KG1 (cell line): ENCODE results near the gene PPP1R13B.
A peak's percentile ranks its signal among the peaks of the same experiment; 100 is the strongest.
"Not testable (repeated sequence)": the region's sequence is repeated elsewhere in the genome, so short reads cannot be mapped to it uniquely, and the experiment has no call there.

Source experiments
- DNase-seq: peaks from one replicate; lab custom pipeline; 2025; lab: John Stamatoyannopoulos, UW

Gene PPP1R13B, protein sequence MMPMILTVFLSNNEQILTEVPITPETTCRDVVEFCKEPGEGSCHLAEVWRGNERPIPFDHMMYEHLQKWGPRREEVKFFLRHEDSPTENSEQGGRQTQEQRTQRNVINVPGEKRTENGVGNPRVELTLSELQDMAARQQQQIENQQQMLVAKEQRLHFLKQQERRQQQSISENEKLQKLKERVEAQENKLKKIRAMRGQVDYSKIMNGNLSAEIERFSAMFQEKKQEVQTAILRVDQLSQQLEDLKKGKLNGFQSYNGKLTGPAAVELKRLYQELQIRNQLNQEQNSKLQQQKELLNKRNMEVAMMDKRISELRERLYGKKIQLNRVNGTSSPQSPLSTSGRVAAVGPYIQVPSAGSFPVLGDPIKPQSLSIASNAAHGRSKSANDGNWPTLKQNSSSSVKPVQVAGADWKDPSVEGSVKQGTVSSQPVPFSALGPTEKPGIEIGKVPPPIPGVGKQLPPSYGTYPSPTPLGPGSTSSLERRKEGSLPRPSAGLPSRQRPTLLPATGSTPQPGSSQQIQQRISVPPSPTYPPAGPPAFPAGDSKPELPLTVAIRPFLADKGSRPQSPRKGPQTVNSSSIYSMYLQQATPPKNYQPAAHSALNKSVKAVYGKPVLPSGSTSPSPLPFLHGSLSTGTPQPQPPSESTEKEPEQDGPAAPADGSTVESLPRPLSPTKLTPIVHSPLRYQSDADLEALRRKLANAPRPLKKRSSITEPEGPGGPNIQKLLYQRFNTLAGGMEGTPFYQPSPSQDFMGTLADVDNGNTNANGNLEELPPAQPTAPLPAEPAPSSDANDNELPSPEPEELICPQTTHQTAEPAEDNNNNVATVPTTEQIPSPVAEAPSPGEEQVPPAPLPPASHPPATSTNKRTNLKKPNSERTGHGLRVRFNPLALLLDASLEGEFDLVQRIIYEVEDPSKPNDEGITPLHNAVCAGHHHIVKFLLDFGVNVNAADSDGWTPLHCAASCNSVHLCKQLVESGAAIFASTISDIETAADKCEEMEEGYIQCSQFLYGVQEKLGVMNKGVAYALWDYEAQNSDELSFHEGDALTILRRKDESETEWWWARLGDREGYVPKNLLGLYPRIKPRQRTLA

DNA sequence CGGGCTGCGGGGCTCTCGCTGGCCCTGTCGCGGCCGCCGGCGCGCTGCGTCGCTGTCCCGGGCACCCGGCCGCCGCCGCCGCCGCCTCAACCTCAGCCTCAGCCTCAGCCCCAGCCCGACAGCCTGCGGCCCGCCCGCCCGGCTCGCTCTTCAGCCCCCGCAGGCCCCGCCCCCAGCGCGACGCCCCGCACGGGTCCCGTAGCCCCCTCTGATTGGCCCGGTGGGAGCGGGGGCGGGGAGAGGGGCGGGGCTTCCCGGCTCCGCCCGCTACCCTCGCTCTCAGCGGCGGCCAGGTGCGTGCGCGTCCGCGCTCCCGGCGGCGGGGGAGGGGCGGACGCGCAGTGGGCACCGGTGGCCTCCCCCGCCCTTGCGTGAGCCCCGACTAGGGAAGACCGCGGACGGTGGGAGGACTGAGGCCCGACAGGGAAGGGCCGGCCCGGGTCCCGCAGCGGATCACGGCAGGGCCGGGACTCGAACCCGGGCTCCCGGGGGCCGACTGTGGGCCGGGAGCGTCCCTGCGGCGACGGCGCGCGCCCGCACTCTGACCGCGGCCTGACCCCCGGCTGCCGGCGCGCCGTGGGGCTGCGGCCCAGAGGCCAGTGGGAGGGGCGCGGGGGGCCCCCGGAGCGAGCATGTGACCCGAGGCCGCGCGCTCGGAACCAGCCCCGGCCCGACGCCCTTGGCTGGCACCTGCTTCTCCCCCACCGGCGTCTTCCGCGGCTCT, at the start of gene PPP1R13B:
TSS of gene PPP1R13B (minus strand) at position 125 of the 724 bp plus-strand sequence. CDS start 268 bp downstream, outside the sequence.
- peak; percentile 72 for DNase-seq

DNA sequence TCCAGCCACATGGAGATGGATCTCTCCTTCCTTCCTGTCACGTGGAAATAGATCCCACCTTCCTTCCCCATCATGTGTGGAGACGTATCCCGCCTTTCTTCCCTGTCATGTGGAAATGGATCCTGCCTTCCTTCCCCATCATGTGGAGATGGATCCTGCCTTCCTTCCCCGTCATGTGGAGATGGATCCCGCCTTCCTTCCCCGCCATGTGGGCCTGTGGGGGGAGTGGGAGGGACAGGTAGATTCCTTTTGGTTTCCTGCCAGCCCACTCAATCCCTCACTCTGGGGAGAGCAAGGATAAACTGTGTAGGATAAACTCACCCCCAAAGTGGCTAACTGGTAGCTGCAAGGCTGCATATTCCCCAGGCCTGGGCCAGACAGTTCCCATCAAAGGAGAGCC, 49.2 kb upstream of the PPP1R13B start:
- no peak for DNase-seq

DNA sequence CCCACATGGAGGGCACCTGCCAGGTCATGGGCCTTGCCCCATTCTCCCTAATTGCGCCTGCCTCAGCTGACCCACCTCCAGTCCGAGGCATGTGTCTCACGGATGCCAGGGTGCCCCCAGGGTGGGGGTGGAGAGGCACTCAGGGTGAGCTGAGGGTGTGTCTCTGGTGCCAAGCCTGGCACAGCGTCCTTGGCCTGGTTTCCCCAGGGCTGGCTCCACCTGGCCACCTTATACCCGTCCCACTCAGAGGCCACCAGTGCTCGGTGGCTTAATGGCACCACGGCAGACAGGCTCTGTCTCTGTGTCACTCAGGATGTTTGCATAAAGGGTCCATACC, 47.3 kb upstream of the PPP1R13B start:
- no peak for DNase-seq

DNA sequence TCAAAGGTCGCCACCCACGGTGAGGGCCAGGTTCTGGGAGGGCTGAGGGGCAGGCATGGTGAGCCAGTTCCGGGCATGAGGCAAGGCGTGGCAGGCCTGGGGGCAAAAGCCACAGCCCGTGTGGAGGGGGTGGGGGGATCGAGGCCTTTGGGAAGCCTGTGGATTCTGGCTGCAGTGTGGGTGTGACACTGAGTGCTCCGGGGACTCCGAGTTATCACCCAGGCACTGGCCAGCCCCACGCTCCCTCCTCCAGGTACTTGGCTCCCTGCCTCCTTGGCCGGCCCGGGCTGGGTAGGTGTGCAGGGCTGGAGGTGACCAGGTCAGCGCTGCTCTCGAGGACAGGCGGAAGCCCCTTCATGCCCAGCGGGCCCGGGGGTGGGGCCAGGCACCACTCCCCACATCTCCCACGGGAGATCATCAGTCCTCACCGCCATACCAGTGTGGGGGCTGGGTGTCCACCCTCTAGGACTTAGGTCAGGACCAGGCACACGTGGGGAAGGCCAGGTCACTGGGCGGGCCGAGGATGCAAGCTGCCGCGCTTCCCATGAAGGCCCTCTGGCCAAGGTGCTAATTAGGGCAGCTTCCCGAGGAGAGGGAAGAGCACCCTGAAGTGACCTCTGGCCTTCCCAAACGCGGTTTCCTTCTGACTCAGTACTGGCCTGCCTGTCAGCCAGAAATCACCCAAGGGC, 46.8 kb upstream of the PPP1R13B start:
- no peak for DNase-seq

DNA sequence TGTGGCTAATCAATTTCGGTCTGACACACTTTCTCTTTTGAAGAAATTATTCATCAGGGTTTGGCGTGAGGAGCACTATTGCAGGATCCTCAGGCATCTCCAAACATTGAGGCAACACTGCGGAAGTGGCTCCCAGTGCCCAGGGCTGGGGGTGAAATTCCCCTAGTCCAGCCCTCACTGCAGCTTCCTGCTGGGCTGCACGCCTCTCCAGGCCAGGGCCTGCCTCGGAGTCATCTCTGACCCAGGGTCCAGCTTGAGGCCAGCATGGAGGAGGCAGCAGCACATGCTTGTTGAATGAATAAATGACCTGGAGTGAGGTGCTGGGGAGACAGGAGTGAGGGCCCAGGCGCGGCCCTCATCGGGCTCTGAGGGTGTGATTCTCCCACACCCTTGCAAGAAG, 44.9 kb upstream of the PPP1R13B start:
- no peak for DNase-seq

DNA sequence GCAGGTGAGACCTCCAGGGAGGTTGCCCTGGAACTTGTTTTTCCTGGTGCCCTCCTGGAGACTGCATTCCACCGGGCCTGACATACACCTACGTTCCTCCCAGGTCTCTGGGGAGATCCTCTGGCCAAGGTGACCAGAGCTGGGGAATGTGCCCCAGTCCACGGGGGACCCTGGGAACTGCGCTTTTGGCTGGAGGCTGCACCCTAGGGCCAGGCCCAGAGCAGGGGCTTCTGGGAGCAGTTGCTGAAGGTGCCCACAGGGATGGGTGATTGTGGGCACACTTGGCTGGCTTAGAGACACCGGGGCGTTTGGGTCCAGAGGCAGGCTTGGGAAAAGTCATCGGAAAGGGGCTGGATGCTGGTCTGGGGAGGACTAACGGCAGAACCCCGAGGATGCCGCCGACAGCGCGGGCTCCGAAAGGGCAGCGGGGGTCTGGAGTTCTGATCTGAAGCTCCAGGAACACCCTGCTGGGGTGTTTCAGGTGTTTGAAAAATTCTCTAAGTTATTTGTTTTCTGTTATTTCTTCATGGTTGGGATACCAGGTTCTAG, 44.4 kb upstream of the PPP1R13B start:
- DNase-seq: no peak

DNA sequence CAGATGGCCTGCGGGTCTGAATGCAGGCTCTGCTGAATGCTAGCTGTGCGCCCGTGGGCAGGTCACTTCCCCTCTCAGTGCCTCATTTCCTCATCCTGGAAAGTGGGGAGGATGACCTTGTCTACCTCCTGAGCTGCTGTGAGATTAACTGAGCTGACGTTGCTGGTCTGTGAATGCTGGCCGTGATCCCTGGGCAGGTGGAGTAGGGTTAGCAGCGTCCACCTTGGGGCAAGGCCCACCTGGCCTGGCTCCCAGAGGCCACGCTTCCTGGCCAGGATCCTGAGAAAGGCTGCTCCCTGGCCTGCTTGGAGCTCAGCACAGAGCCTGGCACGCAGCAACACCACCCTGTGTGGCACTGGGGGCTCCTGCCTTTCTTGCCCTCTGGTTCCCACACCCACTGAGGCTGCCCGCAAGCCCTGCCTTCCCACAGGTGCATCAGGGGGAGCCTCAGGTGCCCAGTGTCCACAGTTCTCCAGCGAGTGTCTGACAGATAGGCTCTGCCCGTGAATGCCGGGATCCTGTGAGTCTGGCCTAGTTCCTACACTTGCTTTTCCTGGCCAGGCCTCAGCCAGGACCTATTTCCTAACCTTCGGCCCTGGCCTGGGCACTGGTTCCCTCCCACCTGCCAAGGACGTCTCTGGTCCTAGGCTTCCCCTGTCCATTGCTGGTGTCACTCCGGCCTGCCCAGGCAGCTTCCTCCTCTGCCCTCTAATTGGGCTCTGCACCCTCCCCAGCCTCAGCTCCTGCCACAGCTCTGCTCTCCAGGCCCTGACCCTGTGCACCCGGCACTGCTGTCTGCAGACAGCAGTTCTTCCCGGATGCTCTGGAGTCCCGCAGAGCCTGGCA, 43.7 kb upstream of the PPP1R13B start:
- no peak for DNase-seq

DNA sequence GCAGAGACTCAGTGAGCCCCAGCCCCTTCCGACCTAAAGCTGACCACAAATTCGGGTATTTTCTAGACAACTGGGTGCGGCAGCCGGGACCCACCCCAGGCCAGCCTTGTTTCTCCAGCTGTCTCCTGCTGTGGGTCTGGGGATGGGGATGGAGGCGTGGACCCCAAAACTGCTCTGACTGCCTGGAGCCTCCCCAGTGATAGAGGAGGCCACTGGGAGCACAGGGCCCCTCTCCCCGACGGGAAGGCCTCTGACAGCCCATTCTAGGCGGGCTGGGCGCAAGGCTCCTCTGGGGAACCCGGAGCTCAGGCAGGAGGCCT, 42.6 kb upstream of the PPP1R13B start:
- DNase-seq: no peak

DNA sequence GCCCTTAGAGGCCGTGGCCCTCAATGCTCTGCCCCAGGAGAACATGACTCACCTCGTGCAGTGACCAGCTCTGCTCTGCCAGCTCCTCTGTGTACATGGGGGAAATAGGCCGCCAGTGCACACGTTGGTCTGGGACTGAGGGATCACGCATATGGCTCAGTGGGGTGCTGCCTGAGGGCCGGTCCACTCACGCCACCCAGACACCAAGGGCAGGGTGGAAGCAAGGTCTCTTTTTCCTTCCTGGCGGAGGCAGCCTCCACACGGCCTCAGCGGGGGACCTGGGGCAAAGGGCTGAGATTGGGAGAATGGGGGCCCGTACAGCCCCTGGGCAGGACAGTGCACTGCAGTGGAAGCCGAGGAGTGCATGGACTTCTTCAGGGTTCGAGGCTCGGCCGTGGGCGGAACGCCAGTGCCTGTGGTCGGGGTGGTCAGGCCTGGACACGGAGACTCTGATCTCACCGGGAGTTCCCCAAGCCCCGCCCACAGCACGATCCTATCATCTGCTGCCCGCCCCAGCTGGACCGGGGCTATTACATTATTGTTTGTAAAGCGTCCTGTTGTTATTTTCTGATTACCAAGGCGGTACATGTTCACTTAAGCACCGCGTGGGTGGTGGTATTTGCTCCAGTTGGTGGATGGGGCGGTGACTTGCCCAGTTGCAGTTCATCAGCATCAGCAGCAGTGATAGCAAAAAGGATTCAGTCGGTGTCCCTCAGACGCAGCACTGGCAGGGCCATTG, 42.1 kb upstream of the PPP1R13B start:
- no peak for DNase-seq

DNA sequence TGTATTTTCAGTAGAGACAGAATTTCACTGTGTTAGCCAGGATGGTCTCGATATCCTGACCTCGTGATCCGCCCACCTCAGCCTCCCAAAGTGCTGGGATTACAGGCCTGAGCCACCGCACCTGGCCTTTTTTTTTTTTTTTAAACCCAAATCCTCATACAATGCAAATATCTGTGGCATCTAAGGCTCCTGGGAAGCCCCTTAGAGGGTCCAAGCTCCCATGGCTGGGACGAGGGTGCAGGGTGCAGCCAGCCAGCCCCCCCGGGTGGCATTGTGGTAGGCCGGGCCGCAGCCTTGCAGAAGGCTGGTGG, 41.6 kb upstream of the PPP1R13B start:
- DNase-seq: not testable (repeated sequence)

DNA sequence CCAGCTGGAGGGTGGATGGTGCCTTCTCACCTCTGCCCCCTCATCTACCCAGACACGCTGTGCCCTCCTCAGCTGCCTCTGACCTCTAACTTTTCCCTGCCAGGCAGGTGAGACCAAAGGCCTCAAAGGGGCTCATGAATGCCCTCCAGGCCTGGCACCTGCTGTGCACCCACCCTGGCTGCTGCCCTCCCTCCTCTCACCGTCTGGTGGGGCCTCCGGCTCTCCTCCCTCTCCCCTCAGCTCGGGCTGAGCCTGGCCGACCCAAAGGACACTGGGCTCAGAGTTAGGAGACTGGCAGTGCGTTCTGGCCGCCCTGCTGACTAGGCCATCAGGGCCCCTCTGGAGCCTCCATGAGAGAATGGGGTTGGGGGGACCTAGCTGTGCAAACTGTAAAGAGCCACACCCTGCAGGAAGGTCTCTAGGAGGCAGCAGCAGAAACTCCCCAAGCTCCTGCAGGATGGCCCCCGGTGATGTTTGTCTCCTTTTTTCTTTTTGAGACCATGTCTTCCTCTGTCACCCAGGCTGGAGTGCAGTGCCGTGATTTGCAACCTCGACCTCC, 40.3 kb upstream of the PPP1R13B start:
- no peak for DNase-seq

DNA sequence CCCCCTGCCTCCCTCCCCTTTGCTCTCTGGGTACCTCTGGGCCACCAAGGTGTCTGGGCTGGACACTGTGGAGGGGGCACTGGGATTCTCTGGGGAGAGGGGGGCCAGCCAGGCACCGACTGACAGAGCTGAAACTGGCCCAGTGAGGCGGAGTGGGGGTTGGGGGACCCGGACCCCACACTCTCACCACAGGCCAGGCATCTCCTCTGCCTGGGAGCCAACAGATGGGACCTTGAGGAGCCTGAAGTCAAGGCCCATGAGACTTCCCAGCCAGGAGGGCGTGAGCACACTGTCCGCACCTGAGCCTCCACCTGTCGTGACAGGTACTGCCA, 39.8 kb upstream of the PPP1R13B start:
- DNase-seq: no peak

DNA sequence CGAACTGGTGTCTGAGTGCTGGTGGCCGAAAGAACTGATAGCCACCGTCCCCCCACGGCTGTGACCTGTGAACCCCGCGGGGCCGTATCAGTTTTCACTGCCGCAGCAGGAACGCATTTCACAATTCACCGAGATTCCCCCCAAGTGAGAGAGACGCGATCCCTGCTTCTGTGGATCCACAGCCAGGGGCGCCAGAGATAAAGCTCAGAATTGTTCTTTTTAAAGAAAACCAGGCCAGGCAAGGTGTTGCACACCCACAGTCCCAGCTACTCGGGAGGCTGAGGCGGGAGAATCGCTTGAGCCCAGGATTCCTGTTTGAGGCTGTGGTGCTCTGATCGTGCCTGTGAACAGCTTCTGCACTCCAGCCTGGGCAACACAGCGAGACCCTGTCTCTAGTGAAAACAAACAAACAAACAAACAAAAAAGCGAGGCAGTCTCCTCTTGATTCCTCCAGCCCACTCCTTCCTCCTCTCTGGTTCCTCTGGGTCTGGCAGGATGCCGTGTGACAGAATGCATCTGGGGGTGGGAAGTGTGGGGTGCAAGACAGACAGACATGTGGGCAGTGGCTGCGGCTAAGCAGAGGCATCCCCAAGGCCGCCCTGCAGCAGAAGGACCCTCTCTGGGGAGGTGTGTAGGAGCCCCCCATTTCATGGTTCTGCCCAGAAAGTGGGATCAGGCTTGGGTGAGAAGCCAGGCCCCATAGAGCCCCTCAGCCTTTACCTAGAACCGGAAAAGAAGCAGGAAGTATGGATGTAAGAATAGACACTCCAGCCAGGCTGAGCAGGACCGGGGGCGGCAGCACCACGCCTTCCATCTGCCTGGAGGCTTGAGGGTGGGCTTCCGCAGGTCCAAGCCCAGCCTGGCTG, 39.2 kb upstream of the PPP1R13B start:
- DNase-seq: no peak

DNA sequence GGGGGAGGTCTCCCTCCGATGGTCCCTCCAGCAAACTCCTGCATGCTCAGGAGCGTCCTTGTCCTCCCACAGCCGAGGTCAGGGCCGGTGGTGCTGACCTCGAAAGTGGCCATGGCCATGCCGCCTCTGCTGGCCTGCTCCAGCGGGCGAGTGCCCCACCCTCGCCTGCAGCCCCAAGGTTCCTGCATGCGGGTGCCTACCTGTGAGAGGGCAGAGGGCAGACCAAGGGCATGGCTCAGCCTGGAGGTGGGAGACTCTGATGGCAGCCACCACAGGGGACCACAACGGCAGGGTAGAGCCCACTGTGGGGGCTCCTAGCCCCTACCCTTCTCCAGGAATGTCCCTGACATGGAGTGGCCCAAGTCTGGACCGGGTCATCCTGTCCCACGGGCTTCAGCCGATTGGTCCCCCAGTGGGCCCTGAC, 38.1 kb upstream of the PPP1R13B start:
- no peak for DNase-seq

DNA sequence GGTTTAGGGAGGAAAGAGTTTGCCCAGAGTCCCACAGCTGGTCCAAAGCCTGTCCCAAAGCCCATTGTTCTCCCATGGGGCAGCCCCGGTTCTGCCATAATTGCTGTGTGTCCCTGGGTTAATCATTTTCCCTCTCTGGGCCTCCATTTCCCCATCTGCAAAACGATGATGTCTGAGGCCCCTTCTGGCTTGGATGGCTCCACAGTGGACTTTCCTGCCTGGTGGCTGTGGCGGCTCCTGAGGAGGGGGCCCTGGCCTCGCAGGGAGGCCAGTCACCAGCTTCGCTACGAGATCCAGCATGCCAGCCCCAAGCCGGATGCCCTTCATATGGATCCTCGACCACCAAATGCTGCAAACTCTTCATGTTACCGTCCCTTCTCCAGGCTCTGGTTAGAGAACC, 37.5 kb upstream of the PPP1R13B start:
- no peak for DNase-seq

DNA sequence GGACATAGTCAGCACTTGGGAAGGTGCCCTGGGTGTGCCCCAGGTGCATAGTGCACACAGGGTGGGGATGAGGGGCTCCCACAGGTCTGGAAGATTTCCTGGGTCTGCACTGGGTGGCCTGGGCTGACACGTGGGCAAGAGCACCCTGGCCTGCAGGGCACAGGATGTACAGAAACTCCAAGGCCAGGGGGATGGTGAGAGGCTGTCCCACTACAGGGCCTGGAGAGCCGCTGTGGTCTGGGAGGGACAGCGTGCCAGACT, 35.8 kb upstream of the PPP1R13B start:
- no peak for DNase-seq

DNA sequence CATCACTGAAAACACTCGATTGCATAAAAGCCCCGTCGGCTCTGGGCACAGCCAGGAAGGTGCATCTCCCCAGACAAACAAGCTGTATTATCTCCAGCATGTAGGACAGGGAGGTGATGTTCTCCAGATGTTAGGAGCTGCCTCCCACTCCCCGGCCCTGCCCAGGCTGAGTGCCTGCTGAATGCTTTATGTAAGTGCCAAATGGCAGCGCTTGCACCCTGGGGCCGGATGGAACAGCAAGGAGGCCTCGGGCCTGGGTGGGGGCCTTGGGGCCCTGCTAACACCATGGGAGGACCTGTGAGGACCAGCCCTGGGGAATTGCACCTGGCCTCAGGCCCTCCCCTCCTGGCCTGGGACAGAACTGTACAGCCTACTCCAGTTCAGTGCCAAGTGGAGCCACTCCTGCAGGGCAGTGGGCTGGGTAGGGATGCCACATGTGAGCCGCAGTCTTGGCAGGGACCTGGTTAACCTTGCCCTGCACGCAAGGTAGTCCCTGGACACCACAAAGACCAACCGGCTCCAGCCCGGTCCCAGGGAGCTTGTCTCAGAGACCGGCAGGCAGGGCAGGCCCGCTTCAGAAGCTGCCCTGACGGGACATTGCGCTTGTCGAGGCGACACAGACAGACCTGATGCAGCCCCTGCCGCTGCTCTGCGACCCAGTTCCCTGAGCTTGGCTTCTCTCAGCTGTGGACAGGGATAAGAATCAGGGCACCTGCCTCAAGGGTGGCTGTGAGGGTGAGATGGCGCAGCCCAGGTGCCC, 35.3 kb upstream of the PPP1R13B start:
- DNase-seq: no peak
